Activated T-helper 1 cell treated with anti-CD3 and anti-CD28 coated beads, Interleukin-12 subunit alpha, Interleukin-12 subunit beta, Interleukin-2, Interleukin-4 antibody, amounts not matched to agents 30 ng/mL and 10 ng/mL and 1 ng/mL, durations not matched to agents 14 hours and 24 hours and 36 hours (primary cell): ENCODE measurements around the gene LCE5A. TPM values are rescaled to one million over a fixed set of nuclear protein-coding genes. Genes with fewer than 3 reads are reported as not detected.

Source experiments
- DNase-seq: peaks from one replicate; pipeline ENCODE4 v3.0.0; 2021; ENCODE audit warnings: low spot score
- H3K27ac Mint-ChIP-seq: one replicate; pipeline ENCODE4 v1.8.0; 2021; ENCODE audit warnings: mild to moderate bottlenecking, mixed read lengths
- H3K27me3 Mint-ChIP-seq: one replicate; pipeline ENCODE4 v1.8.0; 2022; ENCODE audit warnings: mild to moderate bottlenecking, moderate library complexity, mixed read lengths; ENCODE audit not compliant: insufficient read depth
- H3K36me3 Mint-ChIP-seq: one replicate; pipeline ENCODE4 v1.8.0; 2021; ENCODE audit warnings: low read depth, mixed read lengths
- H3K4me1 Mint-ChIP-seq: one replicate; pipeline ENCODE4 v1.8.0; 2021; ENCODE audit warnings: low read depth, mixed read lengths
- H3K4me3 Mint-ChIP-seq: one replicate; pipeline ENCODE4 v1.8.0; 2021; ENCODE audit warnings: mild to moderate bottlenecking, moderate library complexity, mixed read lengths
- H3K9me3 Mint-ChIP-seq: one replicate; pipeline ENCODE4 v1.8.0; 2021; ENCODE audit warnings: mixed read lengths
- intact Hi-C: fragments of 100-400 bp; cut with micrococcal nuclease; formaldehyde crosslinking; loops from one replicate; pipeline ENCODE4 v1.15.1; 2024
- total RNA-seq: library from RNA; stranded (reverse); gene quantifications from 2 replicates; pipeline ENCODE4 v1.2.3, GENCODE V29; 2022

LCE5A gene
- total RNA-seq, 1 donor from 2014 or later = not detected

DNA sequence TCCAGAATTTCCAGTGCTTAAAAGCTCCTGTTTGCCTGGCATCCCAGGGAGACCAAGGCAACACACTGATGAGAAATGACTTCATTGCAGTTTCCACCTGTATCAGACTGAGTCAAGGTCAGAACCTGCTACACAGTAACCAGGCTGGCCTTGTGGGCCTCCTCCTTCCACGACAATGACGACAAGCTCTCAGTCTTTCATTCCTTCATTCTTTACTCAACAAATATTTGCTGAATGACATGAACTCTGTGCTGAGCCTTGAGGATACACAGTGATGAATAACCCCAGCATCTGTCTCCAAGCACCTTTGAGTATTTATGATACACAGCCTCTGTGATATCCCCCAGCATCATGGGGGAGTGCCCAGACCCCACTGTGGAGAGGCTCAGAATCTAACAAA is 8.9 kb upstream of the LCE5A start:
- Mint-ChIP-seq H3K4me1 (no peaks in the 10 kb centered on the region), H3K27ac (no peak overlapping the region), H3K27me3 (peaks cover 5% of the 10 kb centered on the region), H3K36me3 (no peaks in the 10 kb centered on the region), H3K4me3 (no peak overlapping the region), H3K9me3 (no peaks in the 10 kb centered on the region)
- intact Hi-C loops = no loop called here
- no peak for DNase-seq

GRCh38 chr1:152502496-152503180 is 8.0 kb upstream of the LCE5A start:
- no peak for DNase-seq
- Mint-ChIP-seq H3K4me1 (no peaks in the 10 kb centered on the region), H3K36me3 (no peaks in the 10 kb centered on the region), H3K27ac (no peak overlapping the region), H3K27me3 (peaks cover 5% of the 10 kb centered on the region), H3K4me3 (no peak overlapping the region), H3K9me3 (no peaks in the 10 kb centered on the region)
- intact Hi-C loops = no loop called here

GRCh38 chr1:152505083-152505482 is 5.5 kb upstream of the LCE5A start:
- no peak for DNase-seq
- H3K36me3 Mint-ChIP-seq = no peaks in the 10 kb centered on the region
- H3K9me3 Mint-ChIP-seq = no peaks in the 10 kb centered on the region
- no peaks in the 10 kb centered on the region for H3K4me1 Mint-ChIP-seq
- intact Hi-C loops = no loop called here
- H3K27ac Mint-ChIP-seq = no peak overlapping the region
- peaks cover 8% of the 10 kb centered on the region for H3K27me3 Mint-ChIP-seq
- H3K4me3 Mint-ChIP-seq = no peak overlapping the region

DNA sequence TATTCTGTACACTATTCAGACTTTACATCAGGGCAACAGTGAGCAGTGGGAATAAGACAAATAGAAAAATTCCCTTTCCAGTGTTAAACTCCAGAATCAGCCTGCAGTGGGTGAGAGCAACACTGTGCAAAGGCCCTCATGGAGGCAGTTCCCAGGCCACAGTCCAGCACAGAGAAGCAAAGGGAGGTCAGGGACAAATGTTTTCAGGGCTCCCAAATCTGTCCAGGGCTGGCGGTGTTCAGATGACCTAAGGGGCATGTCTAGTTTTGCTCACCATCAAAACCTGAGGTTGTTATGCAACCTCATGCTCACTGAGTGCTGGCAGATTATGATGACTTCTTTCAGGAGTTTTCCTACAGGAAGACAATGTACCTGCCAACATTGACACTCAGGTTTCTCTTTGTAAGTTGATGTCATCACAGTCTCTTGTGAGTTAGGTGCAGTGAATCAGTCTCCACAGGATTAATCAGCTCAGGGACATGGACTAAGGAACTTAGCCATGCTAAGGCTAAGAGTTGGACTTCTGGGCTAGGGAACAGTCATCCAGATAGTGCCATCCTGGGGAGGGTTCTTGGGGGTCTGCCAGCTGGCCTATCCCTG is 3.6 kb upstream of the LCE5A start:
- Mint-ChIP-seq H3K4me3 (no peak overlapping the region), H3K4me1 (no peaks in the 10 kb centered on the region), H3K27ac (no peak overlapping the region), H3K36me3 (no peaks in the 10 kb centered on the region), H3K9me3 (no peaks in the 10 kb centered on the region), H3K27me3 (peaks cover 10% of the 10 kb centered on the region)
- intact Hi-C loops = no loop called here
- DNase-seq = no peak

DNA sequence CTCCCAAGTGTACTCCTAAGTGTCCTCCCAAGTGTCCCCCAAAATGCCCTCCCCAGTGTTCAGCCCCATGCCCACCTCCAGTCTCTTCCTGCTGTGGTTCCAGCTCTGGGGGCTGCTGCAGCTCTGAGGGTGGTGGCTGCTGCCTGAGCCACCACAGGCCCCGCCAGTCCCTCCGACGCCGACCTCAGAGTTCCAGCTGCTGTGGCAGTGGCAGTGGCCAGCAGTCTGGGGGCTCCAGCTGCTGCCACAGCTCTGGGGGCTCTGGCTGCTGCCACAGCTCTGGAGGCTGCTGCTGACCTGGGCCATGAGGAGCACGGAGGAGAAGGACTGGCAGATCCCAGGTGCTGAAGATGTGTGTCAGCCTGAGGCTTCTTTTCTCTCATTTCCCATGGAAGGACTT is 993 bp downstream of the LCE5A start:
- no peaks in the 10 kb centered on the region for H3K9me3 Mint-ChIP-seq
- no peaks in the 10 kb centered on the region for H3K4me1 Mint-ChIP-seq
- DNase-seq = no peak
- no peak overlapping the region for H3K27ac Mint-ChIP-seq
- H3K27me3 Mint-ChIP-seq = peaks cover 37% of the 10 kb centered on the region
- no peak overlapping the region for H3K4me3 Mint-ChIP-seq
- peaks cover 3% of the 10 kb centered on the region for H3K36me3 Mint-ChIP-seq
- intact Hi-C loops = no loop called here

- intact Hi-C loops = no loop called here
- Mint-ChIP-seq H3K36me3 (peaks cover 3% of the 10 kb centered on the region), H3K4me1 (no peaks in the 10 kb centered on the region), H3K27me3 (peaks cover 41% of the 10 kb centered on the region), H3K9me3 (no peaks in the 10 kb centered on the region), H3K4me3 (no peak overlapping the region), H3K27ac (no peak overlapping the region)
- no peak for DNase-seq
Measured at GRCh38 chr1:152513081-152513480, 2.5 kb downstream of the LCE5A start.

- Mint-ChIP-seq H3K4me3 (no peak overlapping the region), H3K9me3 (no peaks in the 10 kb centered on the region), H3K36me3 (peaks cover 3% of the 10 kb centered on the region), H3K27me3 (peaks cover 40% of the 10 kb centered on the region), H3K4me1 (no peaks in the 10 kb centered on the region), H3K27ac (no peak overlapping the region)
- intact Hi-C loops = no loop called here
- DNase-seq = no peak
Measured at GRCh38 chr1:152514715-152515433, 4.3 kb downstream of the LCE5A start.

DNA sequence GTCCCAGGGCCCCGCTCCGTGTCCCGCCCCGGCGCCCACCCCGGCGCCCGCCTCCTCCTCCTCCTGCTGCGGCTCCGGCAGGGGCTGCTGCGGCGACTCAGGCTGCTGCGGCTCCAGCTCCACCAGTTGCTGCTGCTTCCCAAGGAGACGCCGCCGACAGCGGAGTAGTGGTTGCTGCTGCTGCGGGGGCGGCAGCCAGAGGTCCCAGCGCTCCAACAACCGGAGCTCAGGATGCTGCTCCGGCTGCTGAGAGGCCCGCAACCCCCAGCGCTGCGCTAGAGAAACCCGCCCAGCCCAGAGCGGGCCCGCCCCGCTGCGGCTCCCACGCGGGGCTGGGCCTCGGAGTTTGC is 4.8 kb downstream of the LCE5A start:
- H3K27me3 Mint-ChIP-seq = peaks cover 38% of the 10 kb centered on the region
- H3K27ac Mint-ChIP-seq = no peak overlapping the region
- no peaks in the 10 kb centered on the region for H3K9me3 Mint-ChIP-seq
- H3K4me1 Mint-ChIP-seq = no peaks in the 10 kb centered on the region
- intact Hi-C loops = no loop called here
- DNase-seq = no peak
- peaks cover 3% of the 10 kb centered on the region for H3K36me3 Mint-ChIP-seq
- no peak overlapping the region for H3K4me3 Mint-ChIP-seq

DNA sequence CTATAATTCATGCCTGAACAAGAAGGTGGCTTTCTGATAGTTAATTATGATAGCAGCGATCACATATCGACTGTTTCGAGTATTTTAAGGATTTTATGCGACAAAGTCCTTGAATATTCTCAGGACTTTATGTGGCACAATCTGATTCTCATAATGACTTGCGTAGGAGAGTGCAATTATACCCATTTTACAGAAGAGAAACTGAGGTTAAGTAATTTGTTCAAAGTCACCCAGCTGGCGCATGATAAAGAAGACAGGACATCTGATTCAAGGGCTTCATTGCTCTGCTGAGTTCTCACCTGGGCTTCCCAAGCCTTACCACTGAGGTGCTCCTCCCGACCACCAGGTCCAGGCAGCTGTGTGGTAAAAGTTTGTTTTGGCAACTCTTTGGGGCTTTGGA is 5.5 kb downstream of the LCE5A start:
- Mint-ChIP-seq H3K4me1 (no peaks in the 10 kb centered on the region), H3K4me3 (no peak overlapping the region), H3K27ac (no peak overlapping the region), H3K36me3 (peaks cover 3% of the 10 kb centered on the region), H3K9me3 (no peaks in the 10 kb centered on the region), H3K27me3 (peaks cover 38% of the 10 kb centered on the region)
- intact Hi-C loops = no loop called here
- no peak for DNase-seq

DNA sequence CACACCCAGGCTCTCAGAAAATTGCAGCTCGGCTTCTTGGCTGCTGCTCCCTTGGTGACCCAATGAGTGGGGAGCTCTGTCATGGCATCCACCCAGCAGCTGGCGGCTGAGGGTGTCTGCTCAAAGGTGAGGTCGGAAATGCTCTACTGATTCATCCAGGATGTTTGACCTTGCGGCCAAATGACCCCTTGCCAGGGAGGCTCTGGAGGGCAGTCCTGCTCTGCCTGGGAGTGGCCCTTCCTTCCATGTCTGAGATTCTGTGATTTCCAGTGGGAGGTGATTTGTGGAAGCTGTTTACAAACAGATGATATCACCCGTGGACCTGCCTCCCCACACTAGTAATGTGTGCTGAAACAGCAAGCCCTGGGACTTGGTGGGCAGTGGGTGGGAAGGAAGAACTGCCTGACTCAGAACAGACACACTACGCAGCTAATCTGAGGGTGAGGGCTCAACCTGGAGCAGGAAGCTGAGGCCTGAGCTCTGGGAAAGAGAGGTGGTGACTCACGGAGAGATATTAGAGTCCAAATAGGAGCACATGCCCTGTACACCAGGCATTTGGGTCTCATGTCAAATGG is 6.7 kb downstream of the LCE5A start:
- no peak for DNase-seq
- no peaks in the 10 kb centered on the region for H3K9me3 Mint-ChIP-seq
- peaks cover 3% of the 10 kb centered on the region for H3K36me3 Mint-ChIP-seq
- no peaks in the 10 kb centered on the region for H3K4me1 Mint-ChIP-seq
- intact Hi-C loops = no loop called here
- peaks cover 37% of the 10 kb centered on the region for H3K27me3 Mint-ChIP-seq
- no peak overlapping the region for H3K4me3 Mint-ChIP-seq
- no peak overlapping the region for H3K27ac Mint-ChIP-seq

DNA sequence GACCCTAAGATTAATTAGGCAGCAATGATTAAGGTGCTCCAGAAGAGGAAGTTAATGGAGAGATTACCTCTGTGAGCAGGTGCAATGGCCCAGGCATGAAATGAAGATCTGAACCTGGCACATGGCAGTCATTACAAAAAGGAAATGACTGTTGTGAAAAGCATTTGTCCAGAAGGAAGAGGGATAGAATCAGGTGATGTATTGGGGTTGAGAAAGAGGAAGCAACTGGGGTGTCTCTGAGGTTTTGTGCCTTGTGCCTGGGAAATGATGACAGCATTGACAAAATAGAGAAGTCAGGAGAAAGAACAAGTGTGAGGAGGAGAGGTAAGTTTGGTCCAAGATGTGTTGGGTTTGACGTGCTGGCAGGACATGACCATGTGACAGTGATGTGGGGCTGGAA is 9.2 kb downstream of the LCE5A start:
- Mint-ChIP-seq H3K9me3 (no peaks in the 10 kb centered on the region), H3K27ac (no peak overlapping the region), H3K4me1 (no peaks in the 10 kb centered on the region), H3K36me3 (peaks cover under 1% of the 10 kb centered on the region), H3K27me3 (peaks cover 23% of the 10 kb centered on the region), H3K4me3 (no peak overlapping the region)
- DNase-seq = no peak
- intact Hi-C loops = no loop called here

GRCh38 chr1:152520561-152521090 is 10.0 kb downstream of the LCE5A start:
- H3K4me1 Mint-ChIP-seq = no peaks in the 10 kb centered on the region
- no peaks in the 10 kb centered on the region for H3K9me3 Mint-ChIP-seq
- intact Hi-C loops = no loop called here
- H3K36me3 Mint-ChIP-seq = no peaks in the 10 kb centered on the region
- H3K4me3 Mint-ChIP-seq = no peak overlapping the region
- no peak overlapping the region for H3K27ac Mint-ChIP-seq
- H3K27me3 Mint-ChIP-seq = peaks cover 19% of the 10 kb centered on the region
- DNase-seq = no peak

GRCh38 chr1:152525080-152525641 is 14.6 kb downstream of the LCE5A start:
- no peak overlapping the region for H3K27ac Mint-ChIP-seq
- no peak overlapping the region for H3K4me3 Mint-ChIP-seq
- H3K27me3 Mint-ChIP-seq = peaks cover 7% of the 10 kb centered on the region
- no peak for DNase-seq
- no peaks in the 10 kb centered on the region for H3K4me1 Mint-ChIP-seq
- no peaks in the 10 kb centered on the region for H3K36me3 Mint-ChIP-seq
- intact Hi-C loops = no loop called here
- H3K9me3 Mint-ChIP-seq = no peaks in the 10 kb centered on the region
